HG03139 (cell line): ENCODE results near the gene ARL13A.
"Not testable (repeated sequence)": the region's sequence is repeated elsewhere in the genome, so short reads cannot be mapped to it uniquely, and the experiment has no call there.

ENCODE experiments used
- ATAC-seq: cut with Tn5 transposase; IDR thresholded peaks from one replicate; pipeline ENCODE4 v1.9.1; 2021; ENCODE audit not compliant: unreplicated experiment

Gene ARL13A

DNA sequence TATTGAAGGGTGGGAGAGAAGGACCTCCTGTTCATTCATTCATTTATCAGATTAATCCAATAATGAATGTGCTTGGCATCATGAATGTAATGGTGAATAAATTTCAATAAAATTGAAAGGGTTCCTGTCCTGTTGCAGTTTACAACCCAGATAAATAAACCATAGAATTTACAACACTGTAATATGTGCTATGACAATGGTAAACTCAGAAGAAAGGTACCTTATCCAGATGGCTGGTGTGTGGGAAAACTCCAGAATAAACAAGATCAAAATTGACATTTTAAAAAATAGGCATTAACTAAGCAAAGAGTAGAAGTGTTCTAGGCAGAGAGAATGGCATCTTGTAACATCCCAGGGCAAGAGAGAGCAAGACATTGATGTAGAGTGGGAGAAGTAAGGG is 15.3 kb downstream of the ARL13A start:
- no peak for ATAC-seq

DNA sequence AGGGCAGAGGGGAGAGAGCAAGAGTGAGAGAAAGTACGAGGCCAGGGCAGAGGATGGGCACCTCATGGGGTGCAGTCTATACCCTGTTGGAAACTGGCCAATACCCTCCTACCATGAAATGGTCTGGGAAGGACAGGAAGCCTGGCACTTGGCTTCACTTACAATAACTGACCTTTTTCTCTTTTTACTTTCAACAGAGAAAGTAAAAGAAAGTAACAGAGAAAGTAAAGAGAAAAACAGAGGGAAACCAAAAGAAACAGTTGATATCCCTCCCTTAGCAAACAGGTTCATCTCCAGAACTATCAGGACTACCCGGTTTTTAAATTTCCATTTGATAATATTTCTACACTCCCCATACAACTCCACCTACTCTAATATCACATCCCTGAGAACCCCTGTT is 20.6 kb downstream of the ARL13A start:
- no peak for ATAC-seq

DNA sequence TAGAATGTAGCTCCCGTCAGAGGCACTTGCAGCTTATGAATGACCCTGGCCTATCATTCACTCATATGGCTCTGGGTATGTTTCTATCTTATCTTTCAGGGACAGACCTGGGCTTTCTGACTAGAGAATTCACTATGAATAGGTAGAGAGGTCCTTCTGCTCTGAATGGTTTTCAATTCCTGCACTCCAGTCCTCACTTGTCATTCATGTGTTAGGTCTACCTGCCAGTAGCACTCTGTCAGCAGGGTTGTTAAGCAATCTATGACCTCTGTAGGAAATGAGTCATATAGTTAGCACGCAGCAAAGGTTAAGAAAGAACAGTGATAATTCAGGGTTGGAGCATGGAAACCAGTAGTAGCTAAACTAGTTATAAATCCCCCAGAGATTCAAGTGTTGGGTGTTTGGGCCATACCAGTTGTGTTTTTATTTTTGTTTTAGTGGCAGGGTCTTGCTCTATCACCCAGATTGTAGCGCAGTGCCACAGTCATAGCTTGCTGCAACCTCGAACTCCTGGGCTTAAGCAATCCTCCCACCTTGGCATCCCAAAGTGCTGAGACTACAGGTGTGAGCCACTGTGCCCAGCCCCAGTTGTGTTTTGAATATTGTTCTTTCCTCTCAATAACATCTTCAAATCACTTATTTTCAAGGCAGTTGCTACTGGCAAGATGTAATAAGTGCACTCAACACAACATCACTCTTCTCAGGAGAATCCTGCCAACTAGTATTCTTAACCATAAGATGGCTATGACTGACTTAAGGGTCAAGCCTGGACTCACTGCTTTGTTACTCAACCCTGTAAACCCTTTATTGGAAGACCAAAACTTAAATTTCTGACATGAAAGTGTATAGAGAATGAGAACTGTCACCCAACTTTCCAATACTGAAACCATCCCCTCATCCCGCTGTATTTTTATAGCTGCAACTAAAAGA is 25.1 kb downstream of the ARL13A start:
- ATAC-seq: peak; percentile 77

DNA sequence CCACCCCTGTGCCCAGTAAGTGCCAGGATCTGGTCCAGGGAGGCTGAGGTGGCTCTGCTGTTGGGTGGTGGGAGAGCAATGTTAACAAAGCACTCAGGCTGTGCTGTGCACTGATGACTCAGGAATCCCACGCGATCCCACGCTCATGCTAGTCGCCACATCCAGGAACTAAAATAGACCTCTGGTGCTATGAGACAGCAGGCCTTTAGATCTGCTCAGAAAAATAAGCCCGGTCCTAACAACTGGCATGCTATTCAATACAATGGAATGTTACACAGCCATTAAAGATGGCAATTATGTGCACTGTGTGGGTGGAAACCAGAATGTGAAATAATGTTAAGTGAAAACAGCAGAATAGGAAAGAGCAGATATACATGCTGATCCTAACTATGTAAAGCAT is 26.0 kb downstream of the ARL13A start:
- no peak for ATAC-seq

DNA sequence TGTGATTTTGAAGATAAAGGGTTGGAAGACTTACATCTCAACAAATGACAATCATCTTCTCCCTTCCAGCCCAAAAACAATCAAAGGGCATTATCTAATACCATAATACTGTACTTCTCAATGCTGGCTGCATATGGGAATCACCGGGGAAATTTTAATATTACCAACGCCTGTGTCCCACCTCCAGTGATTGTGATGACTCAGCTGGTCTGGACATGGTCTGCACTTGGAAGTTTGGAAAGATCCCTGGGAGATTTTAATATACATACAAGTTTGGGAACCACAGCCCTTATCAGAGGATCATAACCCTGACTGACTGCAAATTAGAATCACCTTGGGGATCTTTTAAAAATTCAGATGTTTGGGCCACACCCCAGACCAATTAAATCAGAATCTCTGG is 29.9 kb downstream of the ARL13A start:
- ATAC-seq: no peak

DNA sequence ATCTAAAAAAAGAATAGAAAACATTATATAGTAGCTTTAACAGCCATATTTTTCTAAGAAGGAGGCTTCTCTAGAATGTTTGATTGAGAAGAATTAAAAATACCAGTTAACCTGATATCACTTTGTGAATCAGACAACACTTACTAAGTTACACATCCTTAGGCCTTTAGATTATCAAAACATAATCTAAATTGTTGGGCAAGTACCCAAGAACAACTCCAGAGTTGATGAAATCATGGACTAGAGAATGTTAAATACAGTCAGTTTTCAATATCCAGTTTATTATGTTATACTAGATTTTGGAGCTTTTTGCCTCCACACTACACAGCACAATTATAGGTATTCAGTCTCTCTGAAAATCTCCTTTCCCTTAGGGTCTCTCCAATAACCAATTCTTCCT is 39.6 kb downstream of the ARL13A start:
- ATAC-seq: no peak

DNA sequence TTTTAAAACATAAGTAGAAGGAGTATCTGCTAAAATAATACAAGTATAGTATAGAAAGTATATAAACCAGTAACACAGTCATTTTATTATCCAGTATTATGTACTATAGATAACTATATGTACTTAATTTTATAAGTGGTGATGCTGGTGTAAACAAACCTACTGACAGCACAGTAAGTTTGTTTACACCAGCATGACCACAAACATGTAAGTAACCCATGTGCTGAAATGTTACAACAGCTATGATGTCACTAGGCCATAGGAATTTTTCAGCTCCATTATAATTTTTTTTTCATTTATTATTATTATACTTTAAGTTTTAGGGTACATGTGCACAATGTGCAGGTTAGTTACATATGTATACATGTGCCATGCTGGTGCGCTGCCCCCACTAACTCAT is 42.5 kb downstream of the ARL13A start:
- ATAC-seq: not testable (repeated sequence)

DNA sequence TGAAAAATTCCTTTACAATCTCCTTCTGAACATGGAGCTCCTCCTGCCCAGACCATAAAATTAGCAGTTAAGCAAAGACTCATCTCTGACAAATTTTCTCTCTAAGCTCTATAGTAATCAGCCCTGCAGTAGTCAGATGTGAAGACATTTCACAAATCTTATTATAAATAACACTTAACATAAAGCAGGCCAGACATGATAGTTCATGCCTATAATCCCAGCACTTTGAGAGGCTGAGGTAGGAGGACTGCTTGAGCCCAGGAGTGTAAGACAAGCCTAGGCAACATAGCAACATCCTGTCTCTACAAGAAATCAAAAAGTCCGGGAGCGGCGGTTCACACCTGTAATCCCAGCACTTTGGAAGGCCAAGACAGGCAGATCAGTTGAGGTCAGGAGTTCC is 52.5 kb downstream of the ARL13A start:
- ATAC-seq: no peak

DNA sequence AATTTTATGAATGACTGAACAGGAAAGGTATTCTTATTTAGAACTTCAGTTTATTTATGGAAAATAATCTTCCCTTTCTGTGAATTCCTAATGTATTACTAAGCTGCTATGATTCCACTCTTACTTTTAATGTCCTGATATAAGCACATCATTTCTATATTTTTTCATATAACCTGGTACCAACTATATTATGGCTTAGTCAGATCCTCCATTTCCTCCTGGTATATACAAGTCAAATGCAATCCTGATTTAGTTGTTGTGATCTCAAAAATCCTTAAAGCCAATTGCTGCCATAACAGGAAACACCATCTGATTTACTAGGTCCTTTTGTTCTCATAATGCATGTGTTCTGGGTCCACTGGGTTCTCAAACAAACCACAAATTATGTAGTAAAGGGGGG is 55.6 kb downstream of the ARL13A start:
- ATAC-seq: no peak

DNA sequence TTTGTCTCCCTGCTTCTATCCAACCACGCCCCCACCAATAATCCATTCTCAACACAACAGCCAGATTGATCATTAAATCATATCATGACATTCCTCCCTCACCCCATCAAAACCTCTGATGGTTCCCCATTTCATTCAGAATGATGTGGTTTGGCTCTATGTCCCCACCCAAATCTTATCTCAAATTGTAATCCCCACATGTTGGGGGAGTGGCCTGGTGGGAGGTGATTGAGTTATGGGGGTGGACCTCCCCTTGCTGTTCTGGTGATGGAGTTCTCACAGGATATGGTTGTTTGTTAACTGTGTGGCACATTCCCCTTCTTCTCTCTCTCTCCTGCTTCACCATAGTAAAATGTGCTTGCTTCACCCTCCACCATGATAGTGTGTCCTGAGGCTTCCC is 59.1 kb downstream of the ARL13A start:
- ATAC-seq: no peak

DNA sequence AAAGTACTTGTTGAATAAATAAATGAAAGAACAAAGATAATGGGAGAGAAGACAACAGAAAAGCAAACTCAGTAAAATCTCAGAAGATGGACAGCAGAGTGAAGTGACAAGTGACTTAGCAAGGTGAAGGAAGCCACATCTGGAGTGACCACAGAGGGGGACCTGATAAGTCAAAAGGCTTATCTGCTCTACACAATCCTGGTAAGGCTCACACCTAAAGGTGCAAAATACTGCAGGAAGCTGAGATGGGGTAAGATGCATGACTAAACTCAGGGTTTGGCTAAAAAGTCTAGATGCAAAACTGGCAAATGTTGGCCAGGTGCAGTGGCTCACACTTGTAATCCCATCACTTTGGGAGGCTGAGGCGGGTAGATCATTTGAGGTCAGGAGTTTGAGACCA is 60.2 kb downstream of the ARL13A start:
- ATAC-seq: no peak

DNA sequence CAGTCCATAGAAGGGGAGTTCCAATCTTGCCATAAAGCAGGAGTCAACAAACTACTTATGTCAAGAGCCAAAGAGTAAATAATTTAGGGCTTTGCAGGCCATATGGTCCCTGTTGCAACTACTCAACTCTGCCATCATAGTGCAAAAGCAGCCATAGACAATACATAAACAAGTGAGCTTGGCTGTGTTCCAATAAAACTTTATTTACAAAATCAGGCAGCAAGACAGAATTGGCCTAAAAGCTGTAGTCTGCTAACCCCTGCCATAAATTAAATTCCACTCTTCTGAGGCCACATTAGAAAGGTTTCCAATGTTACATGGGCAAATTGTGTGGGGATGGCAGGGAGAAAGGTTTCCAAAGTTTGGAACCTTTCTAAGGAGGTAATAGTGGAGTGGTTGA is 67.7 kb downstream of the ARL13A start:
- no peak for ATAC-seq

DNA sequence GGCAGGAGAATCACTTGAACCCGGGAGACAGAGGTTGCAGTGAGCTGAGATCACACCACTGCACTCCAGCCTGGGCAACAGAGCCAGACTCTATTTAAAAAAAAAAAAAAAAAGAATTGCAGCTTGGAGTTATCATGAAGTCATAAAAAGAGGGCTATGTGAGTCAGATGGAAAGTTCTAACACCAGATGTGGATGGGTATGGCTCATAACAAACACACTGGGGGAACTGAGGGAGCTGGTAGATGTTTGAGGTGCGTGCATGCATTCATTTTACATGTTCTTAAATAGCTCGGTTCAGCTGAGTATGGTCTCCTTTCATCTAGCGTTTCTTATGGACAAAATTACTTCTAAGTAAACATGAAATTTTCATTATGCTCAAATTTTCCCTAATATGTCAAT is 70.7 kb downstream of the ARL13A start:
- ATAC-seq: no peak
